GM23248 (cell line): Measurements from ENCODE around the gene ZNF80.

Experiments used
- EZH2 ChIP-seq: fragments of 200-600 bp; sonication (generic); IDR thresholded peaks from 2 replicates; pipeline ENCODE4 v1.6.1; 2018; ENCODE audit warnings: antibody characterized with exemption, mild to moderate bottlenecking; ENCODE audit not compliant: insufficient read depth, poor library complexity, severe bottlenecking
- EZH2phosphoT487 ChIP-seq: fragments of 200-600 bp; sonication (generic); IDR thresholded peaks from 2 replicates; pipeline ENCODE4 v1.6.1; 2018; ENCODE audit warnings: antibody characterized with exemption, moderate library complexity, mild to moderate bottlenecking, low read depth; ENCODE audit not compliant: insufficient read depth

DNA sequence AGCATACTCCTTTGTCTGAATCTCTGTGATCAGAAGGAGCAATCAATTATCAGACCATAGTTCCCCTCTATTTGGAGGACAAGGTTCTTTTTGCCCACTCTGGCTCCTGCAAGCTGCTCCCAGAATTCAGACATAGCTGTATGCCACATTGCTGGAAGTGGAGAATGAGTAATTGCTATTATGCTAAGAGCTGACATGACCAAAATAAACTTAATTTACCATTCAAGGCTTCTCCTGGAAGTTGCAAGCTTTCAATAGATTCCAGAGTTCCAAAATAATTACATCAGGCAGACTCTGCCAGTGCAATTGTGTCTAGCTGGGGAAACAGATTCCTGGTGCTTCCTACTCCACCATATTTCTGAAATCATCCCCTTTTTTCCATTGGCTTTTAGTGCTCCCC is 50.9 kb downstream of the ZNF80 start:
- TF ChIP-seq EZH2phosphoT487 (no peak), EZH2 (no peak)
